ENCODE data around the gene GRB10. TPM values are rescaled to one million over a fixed set of nuclear protein-coding genes. Genes with fewer than 3 reads are reported as not detected.

The GRB10 gene
- total RNA-seq, 1 donor from 2014 or later: 58.3 TPM

GRCh38 chr7:50653126-50653864, 129.4 kb downstream of the GRB10 start:
- no peak for DNase-seq

- no peak for DNase-seq
Measured at GRCh38 chr7:50652400-50653125, 130.1 kb downstream of the GRB10 start.

GRCh38 chr7:50651271-50651989, 131.3 kb downstream of the GRB10 start:
- no peak for DNase-seq

GRCh38 chr7:50650057-50650664, 132.5 kb downstream of the GRB10 start:
- DNase-seq: no peak

- DNase-seq: no peak
Measured at GRCh38 chr7:50649259-50649885, 133.3 kb downstream of the GRB10 start.

- DNase-seq: no peak
Measured at GRCh38 chr7:50648570-50649169, 134.0 kb downstream of the GRB10 start.

GRCh38 chr7:50648076-50648475, 134.6 kb downstream of the GRB10 start:
- no peak for DNase-seq

- no peak for DNase-seq
Measured at GRCh38 chr7:50647286-50647980, 135.3 kb downstream of the GRB10 start.

GRCh38 chr7:50646069-50646468, 136.6 kb downstream of the GRB10 start:
- DNase-seq: no peak

- no peak for DNase-seq
Measured at GRCh38 chr7:50645186-50645585, 137.5 kb downstream of the GRB10 start.

GRCh38 chr7:50644586-50644985, 138.1 kb downstream of the GRB10 start:
- DNase-seq: no peak

- DNase-seq: no peak
Measured at GRCh38 chr7:50644114-50644513, 138.6 kb downstream of the GRB10 start.

GRCh38 chr7:50641442-50642405, 141.0 kb downstream of the GRB10 start:
- peak; percentile 86 for DNase-seq

- no peak for DNase-seq
Measured at GRCh38 chr7:50640779-50641178, 141.9 kb downstream of the GRB10 start.

GRCh38 chr7:50640256-50640655, 142.4 kb downstream of the GRB10 start:
- DNase-seq: no peak

GRCh38 chr7:50637725-50638643, 144.7 kb downstream of the GRB10 start:
- no peak for DNase-seq

GRCh38 chr7:50634378-50634777, 148.3 kb downstream of the GRB10 start:
- no peak for DNase-seq

GRCh38 chr7:50633414-50633710, 149.3 kb downstream of the GRB10 start:
- DNase-seq: no peak
